ENCODE results near the gene MALL. TPM values are rescaled to one million over a fixed set of nuclear protein-coding genes. Genes with fewer than 3 reads are reported as not detected.
"Not testable (repeated sequence)": the region's sequence is repeated elsewhere in the genome, so short reads cannot be mapped to it uniquely, and the experiment has no call there.

The MALL gene
- total and polyA plus RNA-seq, 4 donors, result 41.5 to 123 (median 109) TPM

DNA sequence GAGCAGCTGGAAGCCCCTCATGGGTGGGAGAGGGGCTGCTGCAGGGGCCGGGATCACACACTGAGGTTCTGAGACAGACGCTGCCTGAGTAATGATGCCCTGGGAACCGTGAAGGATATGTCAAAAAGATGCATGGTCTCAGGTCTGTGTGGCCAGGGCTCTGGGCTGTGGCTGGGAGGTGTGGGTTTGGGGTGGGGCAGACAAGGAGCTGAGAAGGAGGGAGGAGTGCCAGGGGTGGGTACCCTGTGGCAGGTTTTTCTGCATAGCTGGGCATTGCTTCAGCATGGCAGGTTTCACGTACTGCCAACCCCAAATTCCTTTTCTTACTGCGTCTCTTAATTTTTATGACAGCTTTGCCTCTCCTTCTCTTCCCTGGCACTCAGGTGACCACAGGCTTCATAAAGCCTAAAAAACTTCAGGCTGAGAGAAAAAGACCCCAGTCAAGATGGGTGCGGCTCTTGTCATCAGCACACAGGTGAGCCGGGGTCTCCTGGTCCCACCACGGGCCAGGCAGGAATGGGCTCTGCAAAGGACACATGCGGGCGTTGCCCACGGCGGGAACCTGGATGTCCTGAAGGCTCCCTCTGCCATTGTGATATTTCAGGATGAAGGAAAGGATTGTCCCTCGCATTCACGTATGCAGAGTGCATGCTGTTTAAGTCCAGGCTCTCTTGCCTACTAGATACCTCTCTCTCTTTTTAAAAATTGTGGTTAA is 18.0 kb downstream of the MALL start:
- Histone ChIP-seq H3K9ac (ENCODE audit: insufficient read depth in 1 of 2, low read length in 2 of 2) (no peak overlapping the region), H3K36me3 (ENCODE audit: control insufficient read depth in 4 of 4, insufficient read depth in 4 of 4, low read length in 4 of 4) (no peaks in the 10 kb centered on the region), H3K4me1 (ENCODE audit: control insufficient read depth in 5 of 5, insufficient read depth in 5 of 5, low read length in 5 of 5) (peaks cover 0 to 32% (median 14%) of the 10 kb centered on the region in 5 donors), H3K27ac (ENCODE audit: low read depth in 1 of 2, low read length in 1 of 2) (peak overlapping the region in 1 of 2 donors; percentile 73), H3K4me3 (no peak overlapping the region), H3K9me3 (ENCODE audit: control insufficient read depth in 4 of 4, insufficient read depth in 3 of 4, low read length in 3 of 4) (no peaks in the 10 kb centered on the region), H3K27me3 (ENCODE audit: control insufficient read depth in 3 of 3, insufficient read depth in 3 of 3, low read length in 2 of 3) (no peaks in the 10 kb centered on the region)
- WGBS, 2 donors, result 69 to 84% methylated on average over 14 of the region's 14 CpGs
- TF ChIP-seq, protein P1, sequence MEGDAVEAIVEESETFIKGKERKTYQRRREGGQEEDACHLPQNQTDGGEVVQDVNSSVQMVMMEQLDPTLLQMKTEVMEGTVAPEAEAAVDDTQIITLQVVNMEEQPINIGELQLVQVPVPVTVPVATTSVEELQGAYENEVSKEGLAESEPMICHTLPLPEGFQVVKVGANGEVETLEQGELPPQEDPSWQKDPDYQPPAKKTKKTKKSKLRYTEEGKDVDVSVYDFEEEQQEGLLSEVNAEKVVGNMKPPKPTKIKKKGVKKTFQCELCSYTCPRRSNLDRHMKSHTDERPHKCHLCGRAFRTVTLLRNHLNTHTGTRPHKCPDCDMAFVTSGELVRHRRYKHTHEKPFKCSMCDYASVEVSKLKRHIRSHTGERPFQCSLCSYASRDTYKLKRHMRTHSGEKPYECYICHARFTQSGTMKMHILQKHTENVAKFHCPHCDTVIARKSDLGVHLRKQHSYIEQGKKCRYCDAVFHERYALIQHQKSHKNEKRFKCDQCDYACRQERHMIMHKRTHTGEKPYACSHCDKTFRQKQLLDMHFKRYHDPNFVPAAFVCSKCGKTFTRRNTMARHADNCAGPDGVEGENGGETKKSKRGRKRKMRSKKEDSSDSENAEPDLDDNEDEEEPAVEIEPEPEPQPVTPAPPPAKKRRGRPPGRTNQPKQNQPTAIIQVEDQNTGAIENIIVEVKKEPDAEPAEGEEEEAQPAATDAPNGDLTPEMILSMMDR (IDR thresholded peaks at IDR 0.05; ENCODE audit: control extremely low read depth, extremely low read depth), result no peak
- ATAC-seq (ENCODE audit: insufficient read depth, low FRiP score) (no peak), DNase-seq (no peak)

DNA sequence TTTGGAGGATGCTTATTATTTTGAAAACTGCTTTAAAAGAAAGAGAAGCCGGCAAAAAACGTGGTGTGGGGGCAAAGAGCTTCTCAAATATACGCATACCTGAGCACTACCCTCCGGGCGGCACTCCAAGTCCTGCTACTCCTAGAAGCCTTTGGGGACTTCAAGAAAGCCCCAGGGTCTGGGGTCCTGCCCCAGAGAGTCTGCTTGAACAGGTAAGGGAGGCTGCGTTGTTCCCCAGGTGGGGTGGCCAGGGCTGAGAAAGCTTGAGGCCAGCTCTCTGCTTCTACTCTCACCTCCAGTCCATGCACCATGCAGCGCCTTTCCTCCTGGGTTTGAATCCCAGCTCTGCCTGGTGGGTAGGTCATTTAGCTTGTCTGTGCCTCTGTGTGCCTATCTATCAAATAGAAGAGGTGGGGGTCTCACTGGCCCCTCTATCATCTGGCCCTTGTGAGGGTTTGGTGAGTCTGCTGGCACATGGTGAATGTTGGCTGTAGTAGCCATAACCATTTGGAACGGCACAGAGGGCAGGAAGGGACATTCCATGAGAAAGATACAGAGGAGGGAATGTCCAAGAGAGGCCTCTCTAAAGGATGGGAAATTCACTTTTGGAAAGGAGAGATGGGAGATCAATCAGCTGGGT is 19.5 kb downstream of the MALL start:
- H3K4me1 ChIP-seq (ENCODE audit: control insufficient read depth in 5 of 5, insufficient read depth in 5 of 5, low read length in 5 of 5), result peaks cover 0 to 22% (median 7%) of the 10 kb centered on the region in 5 donors

DNA sequence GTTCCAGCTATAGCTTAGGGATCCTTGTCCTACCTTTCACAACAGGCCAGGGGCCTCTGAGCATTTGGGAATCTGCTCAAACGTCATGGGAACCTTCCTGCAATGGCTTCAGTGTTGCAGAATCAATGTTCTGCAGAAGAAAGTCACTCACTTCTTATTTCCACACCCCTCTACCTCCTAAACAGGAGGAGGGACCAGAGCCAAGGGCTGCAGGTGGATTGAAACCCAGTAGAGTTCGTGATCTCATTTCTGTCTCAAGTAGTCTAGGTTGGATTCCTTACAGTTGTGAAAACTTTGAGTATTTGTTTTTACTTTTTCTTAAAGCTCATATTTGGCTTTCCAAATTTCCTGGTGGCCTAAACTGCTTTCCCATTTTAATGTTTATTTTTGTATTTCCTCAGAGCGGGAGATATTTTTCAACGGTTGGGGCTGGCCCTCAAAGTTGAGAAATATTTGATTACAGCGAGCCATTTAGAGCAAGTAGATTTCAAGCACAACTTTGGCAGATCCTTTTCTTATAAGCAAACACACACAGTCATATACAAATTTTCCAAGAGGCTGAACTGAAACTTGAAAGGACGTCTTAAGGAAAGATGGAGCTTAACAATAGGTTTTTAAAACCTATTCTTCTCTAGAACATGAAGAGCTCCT is 20.6 kb downstream of the MALL start:
- ATAC-seq (ENCODE audit: insufficient read depth, low FRiP score) (peak; percentile 68), DNase-seq (peak in 2 of 3 donors; percentile 59 to 68)
- H3K4me1 ChIP-seq (ENCODE audit: control insufficient read depth in 5 of 5, insufficient read depth in 5 of 5, low read length in 5 of 5), result peaks cover 0 to 13% (median 3%) of the 10 kb centered on the region in 5 donors
- not testable (repeated sequence) for H3K9me3 ChIP-seq (ENCODE audit: control insufficient read depth in 4 of 4, insufficient read depth in 3 of 4, low read length in 3 of 4); H3K36me3 ChIP-seq (ENCODE audit: control insufficient read depth in 4 of 4, insufficient read depth in 4 of 4, low read length in 4 of 4); H3K9ac ChIP-seq (ENCODE audit: insufficient read depth in 1 of 2, low read length in 2 of 2); H3K27me3 ChIP-seq (ENCODE audit: control insufficient read depth in 3 of 3, insufficient read depth in 3 of 3, low read length in 2 of 3); H3K4me3 ChIP-seq; H3K27ac ChIP-seq (ENCODE audit: low read depth in 1 of 2, low read length in 1 of 2)
- WGBS, 2 donors, result 19 to 28% methylated on average over 5 of the region's 6 CpGs

More for the DNA sequence above, 19.5 kb downstream of the MALL start:
- H3K27me3 ChIP-seq (ENCODE audit: control insufficient read depth in 3 of 3, insufficient read depth in 3 of 3, low read length in 2 of 3), result no peaks in the 10 kb centered on the region
- H3K36me3 ChIP-seq (ENCODE audit: control insufficient read depth in 4 of 4, insufficient read depth in 4 of 4, low read length in 4 of 4), result no peaks in the 10 kb centered on the region
- H3K27ac ChIP-seq (ENCODE audit: low read depth in 1 of 2, low read length in 1 of 2), result peak overlapping the region in 1 of 2 donors; percentile 67
- WGBS, 2 donors, result 80 to 90% methylated on average over 8 of the region's 8 CpGs
- DNase-seq, result no peak
- ATAC-seq (ENCODE audit: insufficient read depth, low FRiP score), result no peak
- H3K9ac ChIP-seq (ENCODE audit: insufficient read depth in 1 of 2, low read length in 2 of 2), result no peak overlapping the region
- TF ChIP-seq, protein P1 (IDR thresholded peaks at IDR 0.05; ENCODE audit: control extremely low read depth, extremely low read depth), result no peak
- no peak overlapping the region for H3K4me3 ChIP-seq
- H3K9me3 ChIP-seq (ENCODE audit: control insufficient read depth in 4 of 4, insufficient read depth in 3 of 4, low read length in 3 of 4), result no peaks in the 10 kb centered on the region

DNA sequence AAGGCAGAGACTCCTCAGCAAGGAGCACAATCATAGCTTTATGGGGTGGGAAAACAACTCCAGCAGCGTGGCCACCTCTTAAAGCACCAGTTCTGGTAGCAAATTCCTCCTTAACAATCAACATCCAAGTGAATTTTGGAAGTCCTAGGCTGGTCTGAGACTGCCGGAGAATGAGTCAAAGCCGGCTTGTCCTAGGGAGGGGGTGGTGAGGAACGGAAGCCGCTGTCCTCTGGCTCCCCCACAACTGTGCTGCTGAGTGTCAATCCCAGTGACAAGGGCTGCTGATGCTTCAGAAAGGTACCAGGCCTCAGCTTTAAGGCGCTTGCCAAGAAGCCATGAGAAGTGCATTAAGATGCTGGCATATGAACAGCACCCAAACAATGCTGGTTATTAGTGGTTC is 21.7 kb downstream of the MALL start:
- H3K9me3 ChIP-seq (ENCODE audit: control insufficient read depth in 4 of 4, insufficient read depth in 3 of 4, low read length in 3 of 4); H3K9ac ChIP-seq (ENCODE audit: insufficient read depth in 1 of 2, low read length in 2 of 2); ATAC-seq (ENCODE audit: insufficient read depth, low FRiP score); H3K4me1 ChIP-seq (ENCODE audit: control insufficient read depth in 5 of 5, insufficient read depth in 5 of 5, low read length in 5 of 5); DNase-seq; H3K36me3 ChIP-seq (ENCODE audit: control insufficient read depth in 4 of 4, insufficient read depth in 4 of 4, low read length in 4 of 4); H3K27ac ChIP-seq (ENCODE audit: low read depth in 1 of 2, low read length in 1 of 2); H3K4me3 ChIP-seq; H3K27me3 ChIP-seq (ENCODE audit: control insufficient read depth in 3 of 3, insufficient read depth in 3 of 3, low read length in 2 of 3): not testable (repeated sequence)
- WGBS, 2 donors, result no CpG with 5 or more reads among the region's 6 CpGs

DNA sequence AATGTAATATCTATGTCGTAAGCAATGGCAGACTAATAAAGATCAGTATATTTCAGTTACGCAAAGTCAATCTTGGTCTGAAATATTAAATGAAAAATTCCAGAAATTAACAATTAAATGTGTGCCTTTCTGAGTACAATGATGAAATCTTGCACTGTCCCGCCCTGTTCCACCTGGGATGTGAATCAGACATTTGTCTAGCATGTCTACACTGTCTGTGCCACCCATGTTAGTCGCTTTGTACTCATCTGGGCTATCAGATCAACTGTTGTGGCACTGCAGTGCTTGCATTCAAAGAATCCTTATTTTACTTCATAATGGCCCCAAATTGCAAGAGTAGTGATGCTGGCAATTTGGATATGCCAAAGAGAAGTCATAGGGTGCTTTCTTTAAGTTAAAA is 25.5 kb downstream of the MALL start:
- H3K9me3 ChIP-seq (ENCODE audit: control insufficient read depth in 4 of 4, insufficient read depth in 3 of 4, low read length in 3 of 4); ATAC-seq (ENCODE audit: insufficient read depth, low FRiP score); H3K9ac ChIP-seq (ENCODE audit: insufficient read depth in 1 of 2, low read length in 2 of 2); H3K27ac ChIP-seq (ENCODE audit: low read depth in 1 of 2, low read length in 1 of 2); DNase-seq; H3K27me3 ChIP-seq (ENCODE audit: control insufficient read depth in 3 of 3, insufficient read depth in 3 of 3, low read length in 2 of 3); H3K4me1 ChIP-seq (ENCODE audit: control insufficient read depth in 5 of 5, insufficient read depth in 5 of 5, low read length in 5 of 5); H3K36me3 ChIP-seq (ENCODE audit: control insufficient read depth in 4 of 4, insufficient read depth in 4 of 4, low read length in 4 of 4); H3K4me3 ChIP-seq: not testable (repeated sequence)
- 45 to 50% methylated on average over 2 of the region's 4 CpGs for WGBS, 2 donors

DNA sequence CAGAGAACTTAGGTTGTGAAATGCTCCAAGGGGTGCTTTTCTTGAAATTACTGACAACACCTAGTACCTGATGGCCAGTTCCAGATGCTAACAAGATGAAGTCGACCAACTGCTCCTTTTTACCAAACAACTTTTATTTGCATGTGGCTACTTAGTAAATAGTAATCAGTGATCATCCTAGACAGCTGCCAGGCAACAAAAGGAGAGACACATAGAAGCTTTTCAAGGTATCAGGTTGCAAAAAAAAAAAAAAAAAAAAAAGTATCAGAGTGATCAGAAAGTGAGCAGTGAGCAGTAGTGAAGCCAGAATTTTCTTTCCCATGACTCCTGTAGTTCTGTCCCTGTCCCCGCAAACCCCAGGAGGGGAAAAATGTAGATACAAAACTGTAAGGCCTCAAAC is 31.9 kb downstream of the MALL start:
- not testable (repeated sequence) for DNase-seq; H3K9ac ChIP-seq (ENCODE audit: insufficient read depth in 1 of 2, low read length in 2 of 2); H3K27ac ChIP-seq (ENCODE audit: low read depth in 1 of 2, low read length in 1 of 2); H3K36me3 ChIP-seq (ENCODE audit: control insufficient read depth in 4 of 4, insufficient read depth in 4 of 4, low read length in 4 of 4); H3K9me3 ChIP-seq (ENCODE audit: control insufficient read depth in 4 of 4, insufficient read depth in 3 of 4, low read length in 3 of 4); H3K4me1 ChIP-seq (ENCODE audit: control insufficient read depth in 5 of 5, insufficient read depth in 5 of 5, low read length in 5 of 5); ATAC-seq (ENCODE audit: insufficient read depth, low FRiP score); H3K27me3 ChIP-seq (ENCODE audit: control insufficient read depth in 3 of 3, insufficient read depth in 3 of 3, low read length in 2 of 3); H3K4me3 ChIP-seq
- WGBS, 2 donors, result no CpG with 5 or more reads among the region's 2 CpGs
